HEK293T (cell line): Measurements from ENCODE around the gene RUFY1.
"Not testable (repeated sequence)": the region's sequence is repeated elsewhere in the genome, so short reads cannot be mapped to it uniquely, and the experiment has no call there.

Source experiments
- CTCF ChIA-PET: fragments of 350-600 bp; formaldehyde crosslinking; extraction: SDS; loops from one replicate; lab custom pipeline; 2021; ENCODE audit warnings: antibody characterized with exemption, inconsistent platforms; lab: Yijun Ruan, JAX
- POLR2A ChIA-PET: fragments of 350-600 bp; formaldehyde crosslinking; extraction: SDS; loops from one replicate; lab custom pipeline; 2020; ENCODE audit warnings: antibody characterized with exemption, inconsistent platforms; lab: Yijun Ruan, JAX
- DNase-seq: peaks from one replicate; pipeline ENCODE4 v3.0.0; 2012; ENCODE audit warnings: mixed read lengths; ENCODE audit errors: extremely low spot score
- ARNT ChIP-seq: fragments of 450-650 bp; IDR thresholded peaks from 2 replicates; pipeline ENCODE4 v1.6.1; 2017; ENCODE audit warnings: mild to moderate bottlenecking
- BHLHE40 ChIP-seq: fragments of 450-650 bp; IDR thresholded peaks from 2 replicates; pipeline ENCODE4 v1.6.1; 2016; ENCODE audit warnings: mild to moderate bottlenecking, moderate library complexity, borderline replicate concordance
- CTBP1 ChIP-seq: fragments of 450-650 bp; IDR thresholded peaks from 2 replicates; pipeline ENCODE4 v1.6.1; 2016; ENCODE audit warnings: borderline replicate concordance
- ELF4 ChIP-seq: fragments of 450-650 bp; IDR thresholded peaks from 2 replicates; pipeline ENCODE4 v1.6.1; 2017; ENCODE audit warnings: antibody characterized with exemption
- FOXA1 ChIP-seq: fragments of 450-650 bp; IDR thresholded peaks from 2 replicates; pipeline ENCODE4 v1.6.1; 2016; ENCODE audit warnings: mild to moderate bottlenecking
- FOXK2 ChIP-seq: fragments of 450-650 bp; IDR thresholded peaks from 2 replicates; pipeline ENCODE4 v1.6.1; 2016; ENCODE audit warnings: mild to moderate bottlenecking
- FOXM1 ChIP-seq: fragments of 450-650 bp; IDR thresholded peaks from 2 replicates; pipeline ENCODE4 v1.6.1; 2017; ENCODE audit warnings: mild to moderate bottlenecking, borderline replicate concordance
- HDGF ChIP-seq: fragments of 450-650 bp; IDR thresholded peaks from 2 replicates; pipeline ENCODE4 v1.6.1; 2017; ENCODE audit warnings: antibody characterized with exemption, borderline replicate concordance
- L3MBTL2 ChIP-seq: fragments of 450-650 bp; conservative IDR thresholded peaks from 2 replicates; pipeline ENCODE4 v1.6.1; 2016; ENCODE audit warnings: mild to moderate bottlenecking
- LEF1 ChIP-seq: fragments of 450-650 bp; IDR thresholded peaks from 2 replicates; pipeline ENCODE4 v1.6.1; 2017; ENCODE audit warnings: mild to moderate bottlenecking, borderline replicate concordance
- NFRKB ChIP-seq: fragments of 450-650 bp; IDR thresholded peaks from 2 replicates; pipeline ENCODE4 v1.6.1; 2016; ENCODE audit warnings: mild to moderate bottlenecking, moderate library complexity
- PKNOX1 ChIP-seq: fragments of 450-650 bp; IDR thresholded peaks from 2 replicates; pipeline ENCODE4 v1.6.1; 2016
- SP1 ChIP-seq: fragments of 450-650 bp; IDR thresholded peaks from 2 replicates; pipeline ENCODE4 v1.6.1; 2017
- SUZ12 ChIP-seq: fragments of 450-650 bp; IDR thresholded peaks from 2 replicates; pipeline ENCODE4 v1.6.1; 2016; ENCODE audit warnings: mild to moderate bottlenecking
- TARDBP ChIP-seq: fragments of 450-650 bp; IDR thresholded peaks from 2 replicates; pipeline ENCODE4 v1.6.1; 2016
- ZNF384 ChIP-seq: fragments of 450-650 bp; IDR thresholded peaks from 2 replicates; pipeline ENCODE4 v1.6.1; 2016

Gene RUFY1

GRCh38 chr5:179550511-179551342 lies at the start of gene RUFY1:
Gene RUFY1, plus strand, starts transcription at chr5:179550554. Its CDS starts 16 bp downstream, at chr5:179550570.
- ChIA-PET CTCF (interaction anchor here (0.8 kb wide), 1 partner anchor 15 kb away, joined by 4 read pairs; no protein-coding TSS in a partner anchor), POLR2A (interaction anchor here (0.7 to 3.8 kb wide), 10 partner anchors 9 to 1318 kb away, joined by 3 to 46 read pairs (median 5); partner anchors contain the start of genes HNRNPH1 and PHYKPL)
- DNase-seq: peak; percentile 85
- TF ChIP-seq SP1: no peak
- TF ChIP-seq HDGF: no peak
- TF ChIP-seq L3MBTL2: no peak
- no peak for TF ChIP-seq ZNF384
- 0 out of 2 replicates have a peak, but pooled peaks have one; percentile 56 for TF ChIP-seq FOXM1
- peak; percentile 45; the same call in 1 of the 2 replicates for TF ChIP-seq ARNT

DNA sequence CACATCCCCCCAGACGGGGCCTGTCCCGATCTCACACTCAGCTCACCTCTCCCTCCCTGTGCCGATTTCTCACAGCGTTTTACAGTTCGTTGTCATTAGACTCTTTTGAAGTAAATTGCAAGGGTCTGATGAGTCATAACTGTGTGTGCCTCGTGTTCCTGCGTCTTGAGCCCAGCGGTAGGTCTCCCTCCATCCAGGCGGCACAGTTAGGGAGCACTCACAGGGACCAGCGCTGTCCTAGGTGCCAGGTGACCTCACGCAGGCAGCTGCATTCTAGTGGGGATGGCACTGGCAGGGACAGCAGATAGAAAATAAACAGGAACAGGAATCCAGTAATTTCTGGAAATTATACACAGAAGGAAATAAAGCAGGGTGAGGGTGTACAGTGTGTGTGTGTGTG lies 48.4 kb upstream of the RUFY1 start:
- CTCF ChIA-PET, POLR2A ChIA-PET, DNase-seq: not testable (repeated sequence)

DNA sequence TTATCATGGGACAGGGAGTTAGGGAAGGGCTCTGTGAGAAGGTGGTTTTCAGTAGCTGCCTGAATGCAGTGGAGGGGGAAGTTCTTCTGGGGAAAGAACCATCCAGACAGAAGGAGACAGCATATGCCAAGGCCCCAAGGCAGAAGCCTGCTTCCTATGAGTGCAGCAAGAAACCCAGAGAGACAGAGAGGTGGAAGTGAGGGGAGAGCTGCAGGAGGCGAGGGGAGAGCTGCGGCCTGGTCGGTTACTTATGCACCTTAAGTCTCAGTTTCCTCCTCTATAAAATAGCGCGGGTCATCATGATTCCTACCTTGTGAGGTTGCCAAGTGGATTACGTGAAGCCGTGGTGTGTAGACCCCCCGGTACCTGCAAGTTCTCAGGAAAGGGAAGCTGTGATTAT lies 47.9 kb upstream of the RUFY1 start:
- CTCF ChIA-PET, POLR2A ChIA-PET, DNase-seq: not testable (repeated sequence)

- no peak for TF ChIP-seq L3MBTL2
- no peak for TF ChIP-seq SP1
- no peak for TF ChIP-seq TARDBP
- no peak for TF ChIP-seq FOXA1
- TF ChIP-seq ZNF384: no peak
- TF ChIP-seq FOXM1: no peak
- no peak for TF ChIP-seq ARNT
- no peak for TF ChIP-seq BHLHE40
- no peak for TF ChIP-seq PKNOX1
- no peak for TF ChIP-seq NFRKB
- TF ChIP-seq CTBP1: no peak
- TF ChIP-seq LEF1: no peak
- TF ChIP-seq SUZ12: no peak
- no peak for TF ChIP-seq ELF4
- TF ChIP-seq FOXK2: no peak
- TF ChIP-seq HDGF: no peak
- CTCF ChIA-PET: no interaction called here
- DNase-seq: no peak
- POLR2A ChIA-PET: no interaction called here
These were observed 46.2 kb upstream of the RUFY1 start for GRCh38 chr5:179504191-179504590.

- ChIA-PET CTCF (no interaction called here), POLR2A (interaction anchor here (1.7 kb wide), 1 partner anchor 119 kb away, joined by 6 read pairs; the partner anchor contains the start of gene HNRNPH1)
- TF ChIP-seq LEF1: no peak
- TF ChIP-seq TARDBP: no peak
- TF ChIP-seq CTBP1: no peak
- no peak for TF ChIP-seq BHLHE40
- no peak for TF ChIP-seq SP1
- no peak for TF ChIP-seq PKNOX1
- no peak for TF ChIP-seq ELF4
- no peak for TF ChIP-seq FOXA1
- TF ChIP-seq L3MBTL2: no peak
- no peak for TF ChIP-seq FOXK2
- TF ChIP-seq ARNT: no peak
- TF ChIP-seq ZNF384: no peak
- no peak for TF ChIP-seq FOXM1
- TF ChIP-seq SUZ12: no peak
- TF ChIP-seq HDGF: no peak
- TF ChIP-seq NFRKB: no peak
- no peak for DNase-seq
These were observed 45.6 kb upstream of the RUFY1 start for GRCh38 chr5:179504600-179505396.

DNA sequence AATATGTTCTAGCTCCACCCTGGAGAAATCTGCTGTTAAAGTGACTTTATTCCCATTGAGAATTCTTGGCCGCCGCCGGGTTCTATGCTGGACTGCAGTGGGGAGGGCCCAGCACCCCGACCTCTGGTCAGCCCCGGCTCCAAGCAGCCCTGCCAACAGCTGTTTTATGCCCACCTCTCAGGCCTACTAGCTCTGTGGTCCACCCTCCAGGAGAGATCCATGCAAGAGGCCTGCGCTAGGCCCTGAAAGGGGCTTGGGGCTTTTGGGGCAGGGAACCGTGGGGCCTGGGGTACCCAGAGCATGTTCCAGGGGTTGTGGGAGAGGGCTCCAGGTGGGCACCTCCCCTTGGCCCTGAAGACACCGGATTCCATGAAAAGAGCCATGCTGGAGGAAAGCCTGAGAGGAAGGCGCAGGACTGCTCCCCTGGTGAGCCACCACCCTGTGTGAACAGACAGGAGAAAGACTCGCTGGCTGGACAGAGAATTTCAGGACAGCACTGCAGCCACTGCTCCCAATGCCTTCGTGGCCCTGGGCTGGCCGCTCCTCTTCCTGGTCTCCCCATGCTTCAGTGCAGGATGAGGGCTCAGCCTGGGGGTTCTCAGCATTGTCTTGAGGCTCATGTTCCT lies 44.6 kb upstream of the RUFY1 start:
- ChIA-PET POLR2A (interaction anchor here (1.7 kb wide), 1 partner anchor 118 kb away, joined by 6 read pairs; the partner anchor contains the start of gene HNRNPH1), CTCF (no interaction called here)
- no peak for DNase-seq
- TF ChIP-seq FOXA1: no peak
- TF ChIP-seq ZNF384: no peak
- TF ChIP-seq SUZ12: no peak
- no peak for TF ChIP-seq FOXM1
- TF ChIP-seq FOXK2: no peak
- TF ChIP-seq TARDBP: no peak
- no peak for TF ChIP-seq NFRKB
- TF ChIP-seq HDGF: no peak
